ENCODE data around the gene TMTC2. TPM values are rescaled to one million over a fixed set of nuclear protein-coding genes. Genes with fewer than 3 reads are reported as not detected.

Gene TMTC2
- total RNA-seq, 2 experiments from 2014 or later = 1.8 to 2.1 TPM

DNA sequence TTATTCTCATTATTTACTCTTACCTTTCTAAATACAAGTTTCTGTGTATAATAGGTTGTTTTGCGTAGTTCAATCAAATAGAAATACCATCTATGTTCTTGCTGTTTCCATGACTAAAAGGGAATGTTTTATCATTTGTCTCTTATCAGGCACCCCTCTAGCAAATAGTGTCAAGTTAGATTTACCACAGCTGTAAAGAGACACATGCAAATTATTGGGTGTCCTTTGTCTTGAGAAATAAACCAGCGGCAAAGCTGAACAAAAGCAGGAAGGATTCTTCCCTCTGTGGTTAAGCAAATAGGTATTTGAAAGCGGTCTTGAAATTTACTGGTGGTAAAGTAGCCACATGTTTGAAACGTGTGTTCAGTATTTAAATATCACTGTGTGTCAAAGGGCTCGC, 405.9 kb downstream of the TMTC2 start:
- Mint-ChIP-seq H3K27ac (no peak overlapping the region), H3K4me1 (ENCODE audit: low read depth) (no peaks in the 10 kb centered on the region), H3K27me3 (no peaks in the 10 kb centered on the region), H3K9me3 (no peaks in the 10 kb centered on the region), H3K4me3 (no peak overlapping the region), H3K36me3 (ENCODE audit: low read depth) (no peaks in the 10 kb centered on the region)
- H3K27ac ChIP-seq (ENCODE audit: low read depth in 1 of 2, low read length in 2 of 2) = no peak overlapping the region
- ATAC-seq (ENCODE audit: poor library complexity) (no peak), DNase-seq (no peak)
- no peaks in the 10 kb centered on the region for H3K9me3 ChIP-seq (ENCODE audit: control insufficient read depth in 1 of 2, insufficient read depth in 1 of 2, low read length in 2 of 2)
- TF ChIP-seq CTCF (IDR thresholded peaks at IDR 0.05) = no peak
- H3K36me3 ChIP-seq (ENCODE audit: insufficient read depth, low read length) = no peaks in the 10 kb centered on the region
- ChIA-PET CTCF (no interaction called here), POLR2A (no interaction called here)
- no peaks in the 10 kb centered on the region for H3K4me1 ChIP-seq (ENCODE audit: insufficient read depth, low read length)
- no peaks in the 10 kb centered on the region for H3K27me3 ChIP-seq (ENCODE audit: control insufficient read depth in 1 of 2, insufficient read depth in 2 of 2, low read length in 2 of 2)
- no peak overlapping the region for H3K4me3 ChIP-seq (ENCODE audit: low read length)
- intact Hi-C loops (cut with DNase I, micrococcal nuclease) = no loop called here

GRCh38 chr12:83093426-83093825, 406.7 kb downstream of the TMTC2 start:
- no peak for ATAC-seq (ENCODE audit: poor library complexity)
- Mint-ChIP-seq H3K4me1 (ENCODE audit: low read depth) (no peaks in the 10 kb centered on the region), H3K36me3 (ENCODE audit: low read depth) (no peaks in the 10 kb centered on the region), H3K4me3 (no peak overlapping the region), H3K9me3 (no peaks in the 10 kb centered on the region), H3K27me3 (no peaks in the 10 kb centered on the region), H3K27ac (no peak overlapping the region)
- no peak overlapping the region for H3K27ac ChIP-seq (ENCODE audit: low read depth in 1 of 2, low read length in 2 of 2)
- H3K4me3 ChIP-seq (ENCODE audit: low read length) = no peak overlapping the region
- no peak for DNase-seq
- no peaks in the 10 kb centered on the region for H3K36me3 ChIP-seq (ENCODE audit: insufficient read depth, low read length)
- POLR2A ChIA-PET = no interaction called here
- no peaks in the 10 kb centered on the region for H3K9me3 ChIP-seq (ENCODE audit: control insufficient read depth in 1 of 2, insufficient read depth in 1 of 2, low read length in 2 of 2)
- no peak for TF ChIP-seq CTCF (IDR thresholded peaks at IDR 0.05)
- intact Hi-C loops (cut with DNase I, micrococcal nuclease) = no loop called here
- no peaks in the 10 kb centered on the region for H3K4me1 ChIP-seq (ENCODE audit: insufficient read depth, low read length)
- CTCF ChIA-PET = no interaction called here
- no peaks in the 10 kb centered on the region for H3K27me3 ChIP-seq (ENCODE audit: control insufficient read depth in 1 of 2, insufficient read depth in 2 of 2, low read length in 2 of 2)

- Histone ChIP-seq H3K27ac (ENCODE audit: low read depth in 1 of 2, low read length in 2 of 2) (no peak overlapping the region), H3K36me3 (ENCODE audit: insufficient read depth, low read length) (no peaks in the 10 kb centered on the region), H3K27me3 (ENCODE audit: control insufficient read depth in 1 of 2, insufficient read depth in 2 of 2, low read length in 2 of 2) (no peaks in the 10 kb centered on the region), H3K9me3 (ENCODE audit: control insufficient read depth in 1 of 2, insufficient read depth in 1 of 2, low read length in 2 of 2) (no peaks in the 10 kb centered on the region), H3K4me3 (ENCODE audit: low read length) (no peak overlapping the region), H3K4me1 (ENCODE audit: insufficient read depth, low read length) (no peaks in the 10 kb centered on the region)
- POLR2A ChIA-PET = no interaction called here
- no peaks in the 10 kb centered on the region for H3K4me1 Mint-ChIP-seq (ENCODE audit: low read depth)
- intact Hi-C loops (cut with DNase I, micrococcal nuclease) = no loop called here
- no peak for DNase-seq
- H3K4me3 Mint-ChIP-seq = no peak overlapping the region
- H3K36me3 Mint-ChIP-seq (ENCODE audit: low read depth) = no peaks in the 10 kb centered on the region
- CTCF ChIA-PET = interaction anchor here (2.2 kb wide), 1 partner anchor 11 kb away, joined by 5 read pairs; no protein-coding TSS in a partner anchor
- H3K9me3 Mint-ChIP-seq = no peaks in the 10 kb centered on the region
- no peak for TF ChIP-seq CTCF (IDR thresholded peaks at IDR 0.05)
- H3K27me3 Mint-ChIP-seq = no peaks in the 10 kb centered on the region
- no peak for ATAC-seq (ENCODE audit: poor library complexity)
- H3K27ac Mint-ChIP-seq = no peak overlapping the region
These were observed 411.1 kb downstream of the TMTC2 start for GRCh38 chr12:83097643-83098342.

Measured in CD4-positive, alpha-beta T cell (primary cell).